B cell (primary cell): Measurements from ENCODE around the gene TP53AIP1. TPM values are rescaled to one million over a fixed set of nuclear protein-coding genes. Genes with fewer than 3 reads are reported as not detected.

Experiments used
- ATAC-seq: fragments of 200-7000 bp; cut with Tn5 transposase; one replicate; pipeline ENCODE4 v1.10.0; 2021; ENCODE audit warnings: low read depth, mild to moderate bottlenecking, moderate number of reproducible peaks, moderate library complexity
- CTCF ChIA-PET: fragments of 350-600 bp; sonication (Branson Sonifier 250); formaldehyde crosslinking; loops from one replicate; lab custom pipeline; 2021; ENCODE audit warnings: antibody characterized with exemption, inconsistent platforms; lab: Charles Lee
- POLR2A ChIA-PET: fragments of 350-600 bp; sonication (Branson Sonifier 250); formaldehyde crosslinking; loops from one replicate; lab custom pipeline; 2021; ENCODE audit warnings: antibody characterized with exemption; lab: Charles Lee
- DNase-seq: peaks from one replicate; pipeline ENCODE4 v3.0.0; 2013
- H2AFZ ChIP-seq: 2 replicates; pipeline ENCODE4 v1.6.1; 2012; ENCODE audit warnings: mild to moderate bottlenecking, low read depth, low read length; ENCODE audit not compliant: insufficient read depth, poor library complexity, severe bottlenecking
- H3K27ac ChIP-seq, 2 donors: 1 replicate in 1 of 2; 2 replicates in 1 of 2; pipeline ENCODE4 v1.5.1; 2012 to 2013; ENCODE audit warnings: low read length in 2 of 2, mild to moderate bottlenecking in 2 of 2, moderate library complexity in 1 of 2
- H3K27me3 ChIP-seq, 4 experiments: fragments of 200-600 bp in 1 of 4; sonication (generic) in 1 of 4; replicated peaks in 1 of 4; 1 replicate in 2 of 4; 2 replicates in 2 of 4; pipeline versions ENCODE4 v1.6.1 to v1.7.0; 2013 to 2016; ENCODE audit warnings: low read length in 3 of 4, mild to moderate bottlenecking in 2 of 4, mixed read lengths in 1 of 4, moderate library complexity in 1 of 4; ENCODE audit not compliant: insufficient read depth in 4 of 4, control insufficient read depth in 3 of 4; ENCODE audit errors: control extremely low read depth in 1 of 4
- H3K36me3 ChIP-seq, 2 experiments: replicated peaks in 1 of 2; 1 replicate in 1 of 2; 2 replicates in 1 of 2; pipeline versions ENCODE4 v1.6.1 to v1.7.1; 2013; ENCODE audit warnings: low read length in 1 of 2; ENCODE audit not compliant: insufficient read depth in 2 of 2, control insufficient read depth in 1 of 2; ENCODE audit errors: control extremely low read depth in 1 of 2, extremely low read depth in 1 of 2
- H3K4me1 ChIP-seq, 2 donors: fragments of 200-600 bp in 1 of 2; sonication (generic) in 1 of 2; 1 replicate in 1 of 2; 2 replicates in 1 of 2; pipeline versions ENCODE4 v1.5.1 to v1.6.1; 2013 to 2017; ENCODE audit warnings: low read length in 2 of 2; ENCODE audit not compliant: control insufficient read depth in 2 of 2, insufficient read depth in 2 of 2
- H3K4me2 ChIP-seq: replicated peaks from 2 replicates; pipeline ENCODE3; 2012; ENCODE audit warnings: mild to moderate bottlenecking, low read depth, low read length; ENCODE audit not compliant: poor library complexity, severe bottlenecking
- H3K4me3 ChIP-seq, 5 experiments: fragments of 200-600 bp in 1 of 5; sonication (generic) in 1 of 5; 1 replicate in 3 of 5; 2 replicates in 2 of 5; pipeline versions ENCODE4 v1.5.1 to v1.7.0; 2011 to 2016; ENCODE audit warnings: low read length in 4 of 5, mild to moderate bottlenecking in 4 of 5, low read depth in 2 of 5, control low read depth in 1 of 5, moderate library complexity in 1 of 5; ENCODE audit not compliant: insufficient read depth in 1 of 5; ENCODE audit errors: control extremely low read depth in 1 of 5, extremely low read depth in 1 of 5
- H3K79me2 ChIP-seq: fragments of 200-600 bp; sonication (generic); one replicate; pipeline ENCODE4 v1.6.0; 2016; ENCODE audit warnings: low read length; ENCODE audit not compliant: control insufficient read depth, insufficient read depth
- H3K9ac ChIP-seq: fragments of 200-600 bp; sonication (generic); 2 replicates; pipeline ENCODE4 v1.6.1; 2017; ENCODE audit warnings: mild to moderate bottlenecking, low read length, moderate library complexity
- H3K9me3 ChIP-seq, 3 donors: one replicate each; pipeline versions ENCODE4 v1.6.1 to v1.7.1; 2013; ENCODE audit warnings: low read length in 2 of 3; ENCODE audit not compliant: control insufficient read depth in 2 of 3, insufficient read depth in 1 of 3; ENCODE audit errors: control extremely low read depth in 1 of 3
- H4K20me1 ChIP-seq: 2 replicates; pipeline ENCODE4 v1.6.0; 2012; ENCODE audit warnings: mild to moderate bottlenecking, low read length; ENCODE audit not compliant: insufficient read depth, control insufficient read depth, poor library complexity, severe bottlenecking
- H3K27ac Mint-ChIP-seq: one replicate; pipeline ENCODE4 v1.8.0; 2021; ENCODE audit warnings: mixed read lengths
- H3K27me3 Mint-ChIP-seq: one replicate; pipeline ENCODE4 v1.8.0; 2021; ENCODE audit warnings: mixed read lengths
- H3K4me1 Mint-ChIP-seq: one replicate; pipeline ENCODE4 v1.8.0; 2021; ENCODE audit warnings: mixed read lengths
- H3K4me3 Mint-ChIP-seq: one replicate; pipeline ENCODE4 v1.8.0; 2021; ENCODE audit warnings: mixed read lengths
- H3K9me3 Mint-ChIP-seq: one replicate; pipeline ENCODE4 v1.8.0; 2022; ENCODE audit warnings: mixed read lengths; ENCODE audit not compliant: insufficient read depth
- EZH2 ChIP-seq: IDR thresholded peaks from 2 replicates; pipeline ENCODE4 v1.6.1; 2012; ENCODE audit warnings: borderline replicate concordance, low read depth, mild to moderate bottlenecking, moderate library complexity, low read length; ENCODE audit not compliant: insufficient read depth, poor library complexity, severe bottlenecking
- WGBS: methylation state at CpG from one replicate; pipeline ENCODE4 v1.1.5; 2013; ENCODE audit warnings: missing lambda C conversion rate; ENCODE audit not compliant: insufficient coverage; 5-methylcytosine and 5-hydroxymethylcytosine counted together
- intact Hi-C: fragments of 100-400 bp; cut with micrococcal nuclease; formaldehyde crosslinking; loops from one replicate; pipeline ENCODE4 v1.10.0; 2022
- polyA plus RNA-seq: library from polyadenylated mRNA; depleted of rRNA; stranded (reverse); fragments of >200 nt; gene quantifications from 2 replicates; pipeline ENCODE4 v1.2.3, GENCODE V29; 2012
- total RNA-seq, 2 donors: library from RNA; stranded (reverse); fragments of 120-200 nt in 1 of 2; gene quantifications; 1 replicate in 1 of 2; 2 replicates in 1 of 2; pipeline versions ENCODE4 v1.2.3 to v1.2.4, GENCODE V29; 2013 to 2022
- TF ChIP-seq, protein P1 (sequence below): fragments of 200-600 bp; IDR thresholded peaks from one replicate; pipeline ENCODE4 v1.8.0; 2022; ENCODE audit warnings: antibody characterized with exemption, mild to moderate bottlenecking

TP53AIP1 gene
- total and polyA plus RNA-seq, 2 donors (not counting 1 experiment from before 2014, with no cell fraction given) = 0.04 to 0.12 TPM

DNA sequence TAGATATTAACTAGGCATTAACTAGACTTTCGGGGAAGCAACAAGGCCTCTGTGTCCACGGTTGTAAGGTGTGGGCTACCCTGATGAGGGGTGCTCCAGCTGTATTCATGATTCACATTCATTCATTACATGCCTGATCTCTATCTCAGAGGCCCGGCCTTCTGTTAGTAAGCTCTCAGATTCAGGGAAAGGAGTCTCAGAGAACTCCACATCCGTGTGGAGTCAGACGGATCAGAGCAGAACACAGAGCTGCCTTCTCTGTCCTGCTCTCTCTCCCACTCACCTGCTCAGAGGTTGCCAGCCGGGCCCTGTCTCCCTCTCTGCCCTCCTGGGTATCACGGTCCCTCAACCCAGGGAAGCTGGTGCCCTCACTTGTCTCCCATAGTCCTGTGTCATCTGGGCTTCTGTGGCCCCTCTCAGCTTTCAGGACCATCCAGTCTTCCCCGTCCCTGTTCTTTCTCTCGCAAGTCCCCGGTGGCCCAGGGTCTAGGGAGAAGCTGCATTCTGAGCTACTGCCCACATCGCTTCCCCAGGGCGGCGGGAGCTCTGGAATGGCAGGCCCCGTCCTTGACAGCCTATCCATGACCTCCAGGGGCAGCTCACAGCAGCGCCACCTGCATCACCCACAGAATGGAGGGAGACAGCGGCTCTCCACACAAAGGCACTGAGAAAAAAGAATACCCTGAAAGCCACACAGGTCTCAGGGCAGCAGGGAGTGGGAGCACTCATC, 4.3 kb downstream of the TP53AIP1 start:
- ChIA-PET CTCF (interaction anchor here (1.1 kb wide), 1 partner anchor 781 kb away, joined by 4 read pairs; no protein-coding TSS in a partner anchor), POLR2A (interaction anchor here (0.5 kb wide), 1 partner anchor 13 kb away, joined by 3 read pairs; no protein-coding TSS in a partner anchor)
- Histone ChIP-seq H3K4me2 (no peak overlapping the region), H4K20me1 (no peaks in the 10 kb centered on the region), H3K27ac (no peak overlapping the region), H3K36me3 (no peaks in the 10 kb centered on the region), H2AFZ (no peak overlapping the region), H3K9me3 (peaks cover 0 to 18% (median 0%) of the 10 kb centered on the region in 3 donors), H3K4me3 (no peak overlapping the region), H3K9ac (no peak overlapping the region), H3K79me2 (no peaks in the 10 kb centered on the region), H3K27me3 (peaks cover 0 to 19% (median 0%) of the 10 kb centered on the region in 4 experiments), H3K4me1 (no peaks in the 10 kb centered on the region)
- intact Hi-C loops = no loop called here
- WGBS = 88% methylated on average over 14 of the region's 16 CpGs
- no peaks in the 10 kb centered on the region for H3K4me1 Mint-ChIP-seq
- peaks cover 27% of the 10 kb centered on the region for H3K27me3 Mint-ChIP-seq
- H3K9me3 Mint-ChIP-seq = no peaks in the 10 kb centered on the region
- DNase-seq (no peak), ATAC-seq (no peak)
- H3K27ac Mint-ChIP-seq = no peak overlapping the region
- no peak overlapping the region for H3K4me3 Mint-ChIP-seq
- TF ChIP-seq, protein P1, sequence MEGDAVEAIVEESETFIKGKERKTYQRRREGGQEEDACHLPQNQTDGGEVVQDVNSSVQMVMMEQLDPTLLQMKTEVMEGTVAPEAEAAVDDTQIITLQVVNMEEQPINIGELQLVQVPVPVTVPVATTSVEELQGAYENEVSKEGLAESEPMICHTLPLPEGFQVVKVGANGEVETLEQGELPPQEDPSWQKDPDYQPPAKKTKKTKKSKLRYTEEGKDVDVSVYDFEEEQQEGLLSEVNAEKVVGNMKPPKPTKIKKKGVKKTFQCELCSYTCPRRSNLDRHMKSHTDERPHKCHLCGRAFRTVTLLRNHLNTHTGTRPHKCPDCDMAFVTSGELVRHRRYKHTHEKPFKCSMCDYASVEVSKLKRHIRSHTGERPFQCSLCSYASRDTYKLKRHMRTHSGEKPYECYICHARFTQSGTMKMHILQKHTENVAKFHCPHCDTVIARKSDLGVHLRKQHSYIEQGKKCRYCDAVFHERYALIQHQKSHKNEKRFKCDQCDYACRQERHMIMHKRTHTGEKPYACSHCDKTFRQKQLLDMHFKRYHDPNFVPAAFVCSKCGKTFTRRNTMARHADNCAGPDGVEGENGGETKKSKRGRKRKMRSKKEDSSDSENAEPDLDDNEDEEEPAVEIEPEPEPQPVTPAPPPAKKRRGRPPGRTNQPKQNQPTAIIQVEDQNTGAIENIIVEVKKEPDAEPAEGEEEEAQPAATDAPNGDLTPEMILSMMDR = no peak
- no peak for TF ChIP-seq EZH2

DNA sequence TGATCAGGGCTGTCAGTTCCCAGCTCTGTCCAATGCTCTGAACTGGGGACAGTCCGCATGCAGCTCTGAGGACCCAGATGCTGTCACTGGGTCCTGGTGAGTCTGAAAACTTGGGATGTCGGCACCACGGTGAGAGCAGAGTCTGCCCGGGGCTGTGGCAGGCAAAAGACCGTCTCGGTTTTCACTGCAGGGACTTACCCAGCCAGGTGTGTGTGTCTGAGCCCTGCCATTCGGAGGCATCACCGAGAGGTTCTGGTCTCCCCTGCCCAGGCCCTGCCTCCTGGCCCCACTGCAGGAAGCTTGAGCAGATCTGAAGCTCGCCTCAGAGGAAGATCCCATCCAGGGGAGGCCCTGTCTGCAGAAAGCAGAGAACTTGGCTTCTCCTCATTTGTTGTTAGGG, 5.2 kb downstream of the TP53AIP1 start:
- peaks cover 0 to 23% (median 0%) of the 10 kb centered on the region in 3 donors for H3K9me3 ChIP-seq
- H3K4me1 ChIP-seq = no peaks in the 10 kb centered on the region
- H3K27me3 Mint-ChIP-seq = peaks cover 24% of the 10 kb centered on the region
- no peaks in the 10 kb centered on the region for H4K20me1 ChIP-seq
- no peak overlapping the region for H3K9ac ChIP-seq
- H3K27me3 ChIP-seq = peaks cover 0 to 21% (median 0%) of the 10 kb centered on the region in 4 experiments
- CTCF ChIA-PET = interaction anchor here (1.1 kb wide), 1 partner anchor 780 kb away, joined by 4 read pairs; no protein-coding TSS in a partner anchor
- TF ChIP-seq EZH2 = no peak
- TF ChIP-seq, protein P1 = no peak
- H3K27ac Mint-ChIP-seq = no peak overlapping the region
- H3K36me3 ChIP-seq = no peaks in the 10 kb centered on the region
- ATAC-seq (no peak), DNase-seq (no peak)
- H3K9me3 Mint-ChIP-seq = no peaks in the 10 kb centered on the region
- H3K4me2 ChIP-seq = no peak overlapping the region
- H3K4me3 Mint-ChIP-seq = no peak overlapping the region
- POLR2A ChIA-PET = no interaction called here
- no peak overlapping the region for H2AFZ ChIP-seq
- H3K27ac ChIP-seq = no peak overlapping the region
- H3K4me3 ChIP-seq = no peak overlapping the region
- WGBS = 86% methylated on average over 9 of the region's 9 CpGs
- H3K79me2 ChIP-seq = no peaks in the 10 kb centered on the region
- intact Hi-C loops = no loop called here
- no peaks in the 10 kb centered on the region for H3K4me1 Mint-ChIP-seq
